ENCODE results near the gene TRIP11. TPM values are rescaled to one million over a fixed set of nuclear protein-coding genes. Genes with fewer than 3 reads are reported as not detected.

The TRIP11 gene
- total RNA-seq, 1 donor from 2014 or later: 28.4 TPM

Other genes with a start within 250 kb of the TRIP11 start
- 3.8 and 5.8 TPM in 2 replicates for gene TC2N, start 172.5 kb downstream of the TRIP11 start, total RNA-seq (ENCODE audit: low replicate concordance)
- gene FBLN5, start 92.4 kb downstream of the TRIP11 start, total RNA-seq (ENCODE audit: low replicate concordance): not detected in 2 replicates
- 39.7 and 76.6 TPM in 2 replicates for gene ATXN3, start 66.5 kb upstream of the TRIP11 start, total RNA-seq (ENCODE audit: low replicate concordance)
- gene NDUFB1, start 81.6 kb upstream of the TRIP11 start, total RNA-seq (ENCODE audit: low replicate concordance): 239 and 348 TPM in 2 replicates
- 79.6 and 116 TPM in 2 replicates for gene CPSF2, start 81.9 kb upstream of the TRIP11 start, total RNA-seq (ENCODE audit: low replicate concordance)